ENCODE measurements around the gene BAMBI.

The BAMBI gene

GRCh38 chr10:28698075-28698474 lies 20.8 kb downstream of the BAMBI start:
- no peak for DNase-seq

- no peak for DNase-seq
Measured at GRCh38 chr10:28704464-28705161, 27.3 kb downstream of the BAMBI start.

DNA sequence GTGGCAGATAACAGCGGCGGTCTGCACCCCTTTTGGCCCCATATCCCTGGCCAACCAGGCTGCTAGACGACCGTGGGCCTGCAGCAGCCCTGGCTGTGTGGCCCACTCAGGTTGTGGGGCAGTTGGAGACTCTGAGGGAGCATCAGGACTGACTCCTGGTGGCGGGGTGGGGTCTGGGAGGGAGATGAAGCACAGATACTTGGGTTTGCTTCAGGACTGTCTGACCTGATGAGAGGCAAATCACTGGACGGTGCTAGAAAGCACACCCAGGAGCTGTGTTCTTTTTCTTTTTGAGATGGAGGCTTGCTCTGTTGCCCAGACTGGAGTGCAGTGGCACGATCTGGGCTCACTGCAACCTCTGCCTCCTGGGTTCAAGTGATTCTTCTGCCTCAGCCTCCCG lies 28.2 kb downstream of the BAMBI start:
- no peak for DNase-seq

DNA sequence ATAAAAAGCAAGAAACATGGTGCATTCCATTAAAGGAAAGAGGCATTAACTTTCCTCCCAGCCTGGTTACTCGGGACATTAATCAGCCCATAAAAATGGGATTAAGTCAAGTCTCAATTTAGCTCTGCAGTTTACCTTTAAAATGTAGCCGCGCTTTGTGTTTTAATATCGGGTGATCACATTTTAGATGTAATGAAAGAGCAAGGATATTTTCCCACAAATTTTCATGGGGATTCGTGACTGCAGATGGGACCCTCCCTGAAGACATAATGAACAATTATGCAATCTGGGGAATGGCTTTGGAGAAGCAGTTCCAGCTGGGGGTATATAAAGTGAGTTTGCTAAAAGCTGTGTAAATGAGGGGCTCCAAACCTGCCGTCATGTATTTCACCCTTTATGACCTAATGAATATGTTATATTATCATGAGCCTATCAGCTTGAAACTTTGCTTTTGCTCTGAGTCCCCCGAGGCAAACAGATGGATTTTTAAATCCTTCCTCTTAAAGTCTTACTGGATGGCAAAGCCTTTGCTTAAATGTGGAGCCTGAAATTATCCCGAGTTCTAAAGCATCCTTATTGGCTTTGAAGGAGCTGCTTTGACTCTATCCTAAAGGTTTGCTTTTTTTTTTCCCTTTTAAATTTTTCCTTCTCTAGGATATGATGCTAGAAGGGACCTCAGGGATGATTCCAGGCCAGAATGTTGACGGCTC lies 31.8 kb downstream of the BAMBI start:
- peak; percentile 31 for DNase-seq

DNA sequence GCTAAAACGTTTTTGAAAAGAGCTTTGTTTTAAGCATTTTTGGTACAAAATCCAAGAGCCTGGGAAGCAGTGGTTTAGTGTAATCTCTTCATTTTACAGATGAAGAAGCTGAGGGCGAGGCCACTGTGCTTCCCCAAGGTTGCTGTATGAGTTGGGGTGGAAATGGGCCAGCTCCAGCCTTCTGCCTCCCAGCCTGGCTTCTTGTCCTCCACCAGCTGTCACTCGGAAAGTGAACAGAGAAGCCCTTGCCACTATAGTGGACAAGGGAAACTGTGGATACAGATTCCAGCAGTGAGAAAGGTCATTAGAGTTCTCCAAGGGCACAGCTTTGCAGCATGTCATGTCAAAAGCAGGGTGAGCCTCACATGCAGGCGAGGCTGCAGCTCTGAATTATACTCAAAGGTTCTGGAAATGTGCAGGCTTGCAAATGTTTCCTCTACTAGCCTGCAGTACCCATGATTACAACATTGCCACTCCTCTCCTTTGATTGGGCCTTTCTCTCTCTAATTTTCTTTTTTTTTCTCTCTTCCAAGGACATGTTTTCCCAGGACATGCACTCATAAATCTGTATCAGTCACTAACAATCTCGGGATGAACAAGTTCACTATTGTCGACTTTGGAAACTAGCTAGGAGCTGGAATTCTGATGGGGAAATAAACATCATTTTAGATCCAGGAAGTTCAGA lies 33.0 kb downstream of the BAMBI start:
- DNase-seq = no peak

DNA sequence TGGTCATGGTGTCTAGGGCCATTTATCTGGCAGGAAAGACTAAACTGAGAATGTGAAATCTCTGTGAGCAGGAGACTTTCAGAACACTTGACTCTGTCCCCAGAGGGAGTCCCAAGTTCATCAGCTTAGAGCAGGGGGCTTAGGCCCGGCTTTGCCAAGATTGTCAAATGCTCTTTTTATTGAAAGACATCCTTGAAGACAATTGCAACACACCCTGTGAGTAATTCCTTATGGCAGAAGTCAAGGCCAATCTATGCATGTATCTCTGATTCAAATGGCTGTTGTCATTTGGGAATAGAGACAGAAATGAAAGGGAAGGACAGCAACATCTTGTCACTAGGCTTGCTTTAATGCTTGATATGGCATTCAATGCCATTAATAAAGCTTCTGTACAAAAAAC lies 33.7 kb downstream of the BAMBI start:
- DNase-seq = no peak

DNA sequence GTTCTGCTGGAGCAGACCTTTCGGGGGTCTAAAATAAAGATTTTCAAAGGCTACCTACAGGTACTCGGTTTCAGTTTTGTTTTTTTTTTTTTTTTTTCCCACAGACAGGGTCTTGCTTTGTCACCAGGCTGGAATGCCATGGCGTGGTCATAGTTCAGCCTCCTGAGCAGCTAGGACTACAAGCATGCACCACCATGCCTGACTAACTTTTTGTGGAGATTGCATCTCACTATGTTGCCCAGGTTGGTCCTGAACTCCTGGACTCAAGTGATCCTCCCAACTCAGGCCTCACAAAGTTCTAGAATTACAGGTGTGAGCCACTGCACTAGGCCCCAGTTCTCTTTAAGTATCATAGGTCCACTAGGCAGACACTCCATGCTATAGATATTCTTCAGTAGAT lies 34.5 kb downstream of the BAMBI start:
- no peak for DNase-seq

DNA sequence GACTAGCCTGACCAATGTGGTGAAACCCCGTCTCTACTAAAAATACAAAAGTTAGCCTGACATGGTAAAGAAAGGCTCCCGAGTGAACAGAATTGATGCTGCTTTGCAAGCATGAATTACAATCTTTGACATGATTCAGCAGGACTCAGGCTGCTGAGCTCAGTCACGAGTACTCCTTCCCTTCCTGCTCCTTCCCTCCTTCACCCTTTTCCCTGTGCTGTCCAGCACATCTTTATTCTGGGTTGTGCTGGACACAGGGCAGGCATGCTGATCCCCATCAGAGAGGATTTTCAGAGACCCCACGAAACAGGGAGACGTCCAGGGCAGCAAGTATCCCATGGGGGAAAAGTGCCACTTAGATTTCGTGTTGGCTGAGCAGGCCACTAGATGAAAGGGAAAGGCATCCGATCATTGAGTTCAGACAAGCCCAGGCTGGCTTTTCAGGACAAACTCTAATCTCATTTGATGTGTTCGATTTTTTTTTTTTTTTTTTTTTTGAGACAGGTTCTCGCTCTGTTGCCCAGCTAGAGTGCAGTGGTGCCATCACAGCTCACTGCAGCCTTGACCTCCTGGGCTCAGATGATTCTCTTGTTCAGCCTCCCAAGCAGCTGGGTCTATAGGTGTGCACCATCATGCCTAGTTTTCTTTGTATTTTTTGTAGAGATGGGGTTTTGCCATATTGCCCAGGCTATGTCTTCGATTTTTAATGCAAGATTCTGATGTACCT lies 36.5 kb downstream of the BAMBI start:
- DNase-seq = no peak

GRCh38 chr10:28714401-28715053 lies 37.2 kb downstream of the BAMBI start:
- DNase-seq = no peak

GRCh38 chr10:28715246-28715645 lies 37.9 kb downstream of the BAMBI start:
- no peak for DNase-seq

- no peak for DNase-seq
Measured at GRCh38 chr10:28715757-28716156, 38.4 kb downstream of the BAMBI start.

- DNase-seq = no peak
Measured at GRCh38 chr10:28716748-28717147, 39.4 kb downstream of the BAMBI start.

DNA sequence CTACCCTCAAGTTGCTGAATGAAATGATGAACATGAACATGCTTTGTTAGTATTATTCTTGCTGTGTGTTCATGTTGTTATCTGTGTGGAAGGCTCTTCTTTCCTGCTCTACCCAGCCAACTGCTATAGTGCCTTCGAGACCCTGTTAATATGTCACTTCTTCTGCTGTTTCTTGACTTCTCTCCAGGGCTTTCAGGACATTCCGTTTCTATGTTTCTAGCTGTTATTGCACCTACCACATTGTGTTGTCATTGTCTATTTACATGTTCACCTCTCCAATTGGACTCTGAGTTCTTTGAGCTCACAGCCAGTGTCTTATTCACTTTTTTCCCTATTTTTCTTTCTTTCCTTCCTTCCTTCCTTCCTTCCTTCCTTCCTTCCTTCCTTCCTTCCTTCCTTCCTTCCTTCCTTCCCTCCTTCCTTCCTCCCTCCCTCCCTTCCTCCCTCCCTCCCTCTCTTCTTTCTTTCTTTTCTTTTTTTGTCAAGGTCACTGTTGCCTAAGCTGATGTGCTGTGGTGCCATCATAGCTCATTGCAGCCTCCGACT lies 40.4 kb downstream of the BAMBI start:
- DNase-seq = no peak

GRCh38 chr10:28719789-28720436 lies 42.6 kb downstream of the BAMBI start:
- no peak for DNase-seq

DNA sequence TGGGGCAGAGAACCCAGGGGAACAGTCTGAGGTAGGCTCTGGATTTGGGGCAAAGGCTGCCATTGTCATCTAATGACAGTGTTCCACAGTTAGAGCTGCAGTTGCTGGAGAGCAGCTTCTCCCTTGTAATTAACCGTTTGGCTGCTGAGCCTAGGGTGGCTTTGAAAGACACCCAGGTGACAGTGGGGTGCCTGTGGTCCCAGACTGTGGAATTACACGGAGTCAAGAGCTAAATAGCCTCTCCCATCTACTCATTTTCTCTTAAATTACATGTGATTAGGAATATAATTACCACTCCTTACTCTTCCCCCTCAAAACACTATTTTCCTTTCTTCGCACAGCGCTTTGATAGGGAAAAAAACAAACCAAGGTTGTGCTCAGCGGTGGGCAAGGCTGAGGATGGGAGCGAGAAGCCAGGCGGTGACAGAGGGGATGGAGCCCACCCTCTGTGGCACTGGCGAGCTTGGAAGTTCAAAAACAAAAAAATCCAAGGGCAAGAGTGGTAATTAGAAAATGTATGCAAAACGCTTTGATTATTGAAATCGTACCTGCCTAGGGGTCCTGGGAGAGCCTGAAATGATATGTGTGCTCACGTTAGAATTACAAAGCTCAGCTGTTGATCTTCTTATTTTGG lies 44.1 kb downstream of the BAMBI start:
- peak; percentile 26 for DNase-seq

DNA sequence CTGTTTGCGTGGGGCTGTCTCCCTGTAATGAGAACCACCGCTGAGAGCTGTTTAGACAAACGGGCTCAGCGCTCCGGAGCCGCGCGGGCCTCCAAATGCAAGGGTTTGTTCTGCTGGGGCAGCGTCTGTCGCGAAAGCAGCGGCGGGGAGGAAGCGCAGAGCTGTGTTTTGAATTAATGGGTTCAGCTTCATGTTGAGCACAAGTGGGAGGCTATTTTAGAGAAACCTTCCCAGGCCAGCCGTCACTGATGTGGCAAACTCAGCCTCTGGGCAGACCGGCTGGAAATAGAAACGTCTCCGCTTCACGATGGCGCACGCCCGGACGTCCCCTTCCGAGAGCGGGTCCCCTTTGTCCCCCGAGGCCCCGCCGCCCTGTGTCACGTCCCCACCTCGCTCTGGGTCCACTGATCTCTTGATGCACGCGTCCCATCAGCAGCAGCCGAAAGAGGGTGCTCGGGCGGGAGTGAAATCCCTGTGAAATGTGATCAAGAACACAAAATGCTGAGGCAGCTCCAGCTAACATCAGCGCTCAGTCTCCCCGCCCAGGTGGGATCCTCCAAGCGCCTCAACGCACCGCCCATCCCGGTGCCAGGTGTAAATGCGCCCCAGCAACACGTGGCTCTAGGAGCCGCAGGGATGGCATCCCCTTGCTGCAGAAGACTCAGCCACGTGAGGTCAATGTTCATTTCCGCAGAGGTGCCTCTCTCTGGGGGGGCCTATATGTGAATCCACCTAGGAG lies 44.9 kb downstream of the BAMBI start:
- peak; percentile 73 for DNase-seq

DNA sequence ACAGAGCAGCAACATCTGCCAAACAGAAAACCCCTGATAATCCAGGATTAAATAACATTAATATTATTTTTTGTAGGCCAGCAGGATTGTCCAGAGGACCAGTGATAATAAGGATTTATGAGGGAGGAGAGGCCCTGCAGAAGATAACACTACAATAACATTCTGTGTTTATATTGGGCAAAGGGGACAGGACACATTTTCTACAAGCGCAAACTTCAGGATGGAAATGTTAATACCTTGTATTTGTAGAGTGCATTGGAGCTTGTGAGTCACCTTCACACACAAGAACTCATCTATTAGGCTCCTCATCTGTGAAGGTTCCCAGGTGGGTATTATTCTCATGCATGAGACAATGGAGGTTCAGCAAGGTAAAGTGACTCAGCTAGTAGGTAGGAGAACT lies 51.0 kb downstream of the BAMBI start:
- DNase-seq = no peak

GRCh38 chr10:28730031-28730778 lies 52.9 kb downstream of the BAMBI start:
- no peak for DNase-seq

- no peak for DNase-seq
Measured at GRCh38 chr10:28732091-28732490, 54.8 kb downstream of the BAMBI start.
